Astrocyte of the spinal cord (primary cell): ENCODE data around the gene TNFSF15.

Experiments
- DNase-seq: peaks from one replicate; pipeline ENCODE4 v3.0.0; 2011; ENCODE audit warnings: low read depth, low spot score
- H3K4me3 ChIP-seq: 2 replicates; pipeline ENCODE4 v1.5.1; 2011; ENCODE audit warnings: low read depth, mild to moderate bottlenecking, low read length, moderate library complexity
- CTCF ChIP-seq: IDR thresholded peaks from 2 replicates; pipeline ENCODE4 v1.5.1; 2012; ENCODE audit warnings: low read depth, mild to moderate bottlenecking, low read length, inconsistent platforms
- in situ Hi-C: cut with HindIII; loops from 2 replicates; pipeline ENCODE4 v1.10.0; 2017; ENCODE audit warnings: low sequenced_read_pairs

Gene TNFSF15

GRCh38 chr9:114805670-114806525 lies at the start of gene TNFSF15:
TNFSF15 (minus strand) TSS chr9:114806039; CDS start chr9:114806012, 27 bp downstream.
- no peak within 1 kb of the TSS for H3K4me3 ChIP-seq
- TF ChIP-seq CTCF, result no peak
- DNase-seq, result no peak
- in situ Hi-C loops, result no loop called here

GRCh38 chr9:114855488-114855887 lies 49.6 kb upstream of the TNFSF15 start:
- H3K4me3 ChIP-seq, result no peak overlapping the region
- in situ Hi-C loops, result no loop called here
- TF ChIP-seq CTCF, result no peak
- DNase-seq, result no peak

- DNase-seq, result no peak
- no peak overlapping the region for H3K4me3 ChIP-seq
- TF ChIP-seq CTCF, result no peak
- in situ Hi-C loops, result no loop called here
Observed at GRCh38 chr9:114854736-114855355, 49.0 kb upstream of the TNFSF15 start.

GRCh38 chr9:114853071-114853855 lies 47.4 kb upstream of the TNFSF15 start:
- no peak for TF ChIP-seq CTCF
- no peak overlapping the region for H3K4me3 ChIP-seq
- in situ Hi-C loops, result no loop called here
- DNase-seq, result no peak

GRCh38 chr9:114852050-114852594 lies 46.3 kb upstream of the TNFSF15 start:
- DNase-seq, result no peak
- H3K4me3 ChIP-seq, result no peak overlapping the region

More at GRCh38 chr9:114852050-114852594, 46.3 kb upstream of the TNFSF15 start:
- TF ChIP-seq CTCF, result no peak
- in situ Hi-C loops, result no loop called here
